ENCODE data around the gene TMEM198. TPM values are rescaled to one million over a fixed set of nuclear protein-coding genes. Genes with fewer than 3 reads are reported as not detected.

The TMEM198 gene, protein sequence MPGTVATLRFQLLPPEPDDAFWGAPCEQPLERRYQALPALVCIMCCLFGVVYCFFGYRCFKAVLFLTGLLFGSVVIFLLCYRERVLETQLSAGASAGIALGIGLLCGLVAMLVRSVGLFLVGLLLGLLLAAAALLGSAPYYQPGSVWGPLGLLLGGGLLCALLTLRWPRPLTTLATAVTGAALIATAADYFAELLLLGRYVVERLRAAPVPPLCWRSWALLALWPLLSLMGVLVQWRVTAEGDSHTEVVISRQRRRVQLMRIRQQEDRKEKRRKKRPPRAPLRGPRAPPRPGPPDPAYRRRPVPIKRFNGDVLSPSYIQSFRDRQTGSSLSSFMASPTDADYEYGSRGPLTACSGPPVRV
- total RNA-seq = 1.6 and 1.7 TPM in 2 replicates

GRCh38 chr2:219543596-219544358 is at the start of gene TMEM198, which contains the start of gene CHPF:
TMEM198 (plus strand) TSS chr2:219544028; CDS start chr2:219544728, 700 bp downstream.
CHPF (minus strand) TSS chr2:219543809; CDS start chr2:219543538, 271 bp downstream.
- no peak for TF ChIP-seq CTCF (conservative IDR thresholded peaks at IDR 0.05; ENCODE audit: low read depth, low read length)
- peak within 1 kb of the TSS; percentile 71 for H3K4me3 ChIP-seq (ENCODE audit: low read depth, low read length)
- DNase-seq (ENCODE audit: low read depth) = peak; percentile 64

DNA sequence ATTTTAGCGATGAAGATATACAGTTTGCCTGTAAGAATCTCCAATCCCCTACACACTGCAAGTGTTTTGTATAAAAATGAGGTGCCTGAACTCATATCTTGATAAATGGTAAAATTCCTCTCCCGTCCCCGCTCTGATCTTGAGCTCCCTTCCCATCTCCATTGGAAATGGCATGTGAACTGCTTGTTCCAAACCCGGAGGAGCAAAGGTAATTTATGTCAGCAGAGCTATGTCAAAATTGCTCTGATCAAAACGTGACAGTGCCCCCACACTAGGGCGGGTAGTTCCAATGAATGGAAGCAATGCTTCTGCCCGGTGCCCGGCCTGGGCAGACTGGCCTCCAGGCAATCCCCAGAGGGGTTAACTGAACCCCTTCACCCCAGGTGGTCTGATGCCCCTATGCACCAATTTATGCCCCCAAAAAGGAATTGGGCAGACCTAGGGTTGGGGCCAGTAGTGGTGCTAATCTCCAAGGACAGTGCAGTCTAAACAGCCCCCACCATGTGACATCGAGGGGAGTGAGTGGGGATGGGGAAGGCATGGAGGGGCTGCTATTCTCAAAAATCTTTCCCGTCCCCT is 48.8 kb upstream of the TMEM198 start:
- no peak for TF ChIP-seq CTCF (conservative IDR thresholded peaks at IDR 0.05; ENCODE audit: low read depth, low read length)
- no peak for DNase-seq (ENCODE audit: low read depth)
- no peak overlapping the region for H3K4me3 ChIP-seq (ENCODE audit: low read depth, low read length)

GRCh38 chr2:219495531-219496122 is 48.2 kb upstream of the TMEM198 start:
- TF ChIP-seq CTCF (conservative IDR thresholded peaks at IDR 0.05; ENCODE audit: low read depth, low read length) = peak; percentile 74
- DNase-seq (ENCODE audit: low read depth) = no peak
- no peak overlapping the region for H3K4me3 ChIP-seq (ENCODE audit: low read depth, low read length)

GRCh38 chr2:219496247-219496824 is 47.5 kb upstream of the TMEM198 start:
- DNase-seq (ENCODE audit: low read depth) = no peak
- TF ChIP-seq CTCF (conservative IDR thresholded peaks at IDR 0.05; ENCODE audit: low read depth, low read length) = no peak

GRCh38 chr2:219496825-219497494 is 46.9 kb upstream of the TMEM198 start:
- no peak for TF ChIP-seq CTCF (conservative IDR thresholded peaks at IDR 0.05; ENCODE audit: low read depth, low read length)
- peak overlapping the region; percentile 74 for H3K4me3 ChIP-seq (ENCODE audit: low read depth, low read length)
- DNase-seq (ENCODE audit: low read depth) = no peak

More at GRCh38 chr2:219496247-219496824, 47.5 kb upstream of the TMEM198 start:
- H3K4me3 ChIP-seq (ENCODE audit: low read depth, low read length) = no peak overlapping the region
